Fibroblast of peridontal ligament (primary cell): ENCODE results near the gene C1S.
A peak's percentile ranks its signal among the peaks of the same experiment; 100 is the strongest.
"Not testable (repeated sequence)": the region's sequence is repeated elsewhere in the genome, so short reads cannot be mapped to it uniquely, and the experiment has no call there.

Experiments
- DNase-seq: peaks from one replicate; pipeline ENCODE4 v3.0.0-alpha.2; 2010; ENCODE audit errors: extremely low read depth

Gene C1S

GRCh38 chr12:7102582-7102981 is 42.1 kb downstream of the C1S start:
- no peak for DNase-seq

GRCh38 chr12:7103837-7104584 is 43.5 kb downstream of the C1S start:
- no peak for DNase-seq

GRCh38 chr12:7106082-7106481 is 45.6 kb downstream of the C1S start:
- no peak for DNase-seq

GRCh38 chr12:7107181-7107580 is 46.7 kb downstream of the C1S start:
- not testable (repeated sequence) for DNase-seq

- DNase-seq = no peak
Measured at GRCh38 chr12:7107636-7108002, 47.1 kb downstream of the C1S start.

- DNase-seq = peak; percentile 60
Measured at GRCh38 chr12:7108003-7108795, 47.7 kb downstream of the C1S start.

- peak; percentile 87 for DNase-seq
Measured at GRCh38 chr12:7108796-7109571, 48.5 kb downstream of the C1S start, which contains the start of gene C1RL. Gene C1RL, minus strand, starts transcription at chr12:7109214. Its CDS starts 34 bp downstream, at chr12:7109180.

GRCh38 chr12:7109572-7109920 is 49.0 kb downstream of the C1S start:
- DNase-seq = no peak

GRCh38 chr12:7110661-7111060 is 50.1 kb downstream of the C1S start:
- no peak for DNase-seq

GRCh38 chr12:7112041-7112440 is 51.5 kb downstream of the C1S start:
- DNase-seq = no peak

- peak; percentile 68 for DNase-seq
Measured at GRCh38 chr12:7113389-7113871, 52.9 kb downstream of the C1S start.

- no peak for DNase-seq
Measured at GRCh38 chr12:7114008-7114407, 53.5 kb downstream of the C1S start.

- no peak for DNase-seq
Measured at GRCh38 chr12:7114851-7115250, 54.3 kb downstream of the C1S start.

- DNase-seq = no peak
Measured at GRCh38 chr12:7116196-7116595, 55.7 kb downstream of the C1S start.

GRCh38 chr12:7116916-7117315 is 56.4 kb downstream of the C1S start:
- no peak for DNase-seq

- no peak for DNase-seq
Measured at GRCh38 chr12:7117670-7118069, 57.2 kb downstream of the C1S start.

- no peak for DNase-seq
Measured at GRCh38 chr12:7118881-7119280, 58.4 kb downstream of the C1S start.

GRCh38 chr12:7120166-7120565 is 59.6 kb downstream of the C1S start:
- no peak for DNase-seq
